MM.1S (cell line): ENCODE results near the gene AGER.

ENCODE experiments used
- CTCF ChIP-seq: fragments of 300-600 bp; sonication (generic); IDR thresholded peaks from 2 replicates; pipeline ENCODE4 v1.5.1; 2016; ENCODE audit warnings: antibody characterized with exemption, low read length, mixed read lengths
- EZH2 ChIP-seq: fragments of 300-600 bp; sonication (generic); optimal IDR thresholded peaks from 2 replicates; pipeline ENCODE3; 2017; ENCODE audit warnings: low read depth, mild to moderate bottlenecking, antibody characterized with exemption, low read length, mixed read lengths
- EZH2phosphoT487 ChIP-seq: fragments of 300-600 bp; sonication (generic); IDR thresholded peaks from 2 replicates; pipeline ENCODE4 v1.6.1; 2018; ENCODE audit warnings: antibody characterized with exemption, low read length

- TF ChIP-seq EZH2, result no peak
- no peak for TF ChIP-seq CTCF
- no peak for TF ChIP-seq EZH2phosphoT487
These were observed 4.2 kb downstream of the AGER start for GRCh38 chr6:32179766-32180405.
